Lower leg skin (tissue), 3 donors: Measurements from ENCODE around the gene LRTM2.

ENCODE experiments used
- POLR2A ChIP-seq, 2 donors: fragments of 450-650 bp; IDR thresholded peaks; one replicate each; pipeline ENCODE4 v1.6.1; 2016 to 2017; ENCODE audit warnings: antibody characterized with exemption in 2 of 2, mild to moderate bottlenecking in 1 of 2, moderate library complexity in 1 of 2
- TF ChIP-seq, protein P1 (sequence below), 3 donors: fragments of 450-650 bp; IDR thresholded peaks; one replicate each; pipeline ENCODE4 v1.5.1; 2016; ENCODE audit warnings: antibody characterized with exemption in 3 of 3, mild to moderate bottlenecking in 3 of 3, moderate library complexity in 2 of 3

GRCh38 chr12:1793426-1794210, 26.7 kb upstream of the LRTM2 start:
- TF ChIP-seq, protein P1, sequence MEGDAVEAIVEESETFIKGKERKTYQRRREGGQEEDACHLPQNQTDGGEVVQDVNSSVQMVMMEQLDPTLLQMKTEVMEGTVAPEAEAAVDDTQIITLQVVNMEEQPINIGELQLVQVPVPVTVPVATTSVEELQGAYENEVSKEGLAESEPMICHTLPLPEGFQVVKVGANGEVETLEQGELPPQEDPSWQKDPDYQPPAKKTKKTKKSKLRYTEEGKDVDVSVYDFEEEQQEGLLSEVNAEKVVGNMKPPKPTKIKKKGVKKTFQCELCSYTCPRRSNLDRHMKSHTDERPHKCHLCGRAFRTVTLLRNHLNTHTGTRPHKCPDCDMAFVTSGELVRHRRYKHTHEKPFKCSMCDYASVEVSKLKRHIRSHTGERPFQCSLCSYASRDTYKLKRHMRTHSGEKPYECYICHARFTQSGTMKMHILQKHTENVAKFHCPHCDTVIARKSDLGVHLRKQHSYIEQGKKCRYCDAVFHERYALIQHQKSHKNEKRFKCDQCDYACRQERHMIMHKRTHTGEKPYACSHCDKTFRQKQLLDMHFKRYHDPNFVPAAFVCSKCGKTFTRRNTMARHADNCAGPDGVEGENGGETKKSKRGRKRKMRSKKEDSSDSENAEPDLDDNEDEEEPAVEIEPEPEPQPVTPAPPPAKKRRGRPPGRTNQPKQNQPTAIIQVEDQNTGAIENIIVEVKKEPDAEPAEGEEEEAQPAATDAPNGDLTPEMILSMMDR (IDR thresholded peaks at IDR 0.05), result no peak
- no peak for TF ChIP-seq POLR2A (IDR thresholded peaks at IDR 0.05)
